GM18858 (cell line): ENCODE results near the gene MVB12B.

Source experiments
- ATAC-seq: cut with Tn5 transposase; IDR thresholded peaks from one replicate; pipeline ENCODE4 v1.9.1; 2021; ENCODE audit not compliant: unreplicated experiment

Gene MVB12B

GRCh38 chr9:126486276-126486675 lies 159.6 kb downstream of the MVB12B start:
- no peak for ATAC-seq

- ATAC-seq, result no peak
These were observed 161.2 kb downstream of the MVB12B start for GRCh38 chr9:126487856-126488255.

- ATAC-seq, result no peak
These were observed 161.7 kb downstream of the MVB12B start for GRCh38 chr9:126488310-126488709.

- no peak for ATAC-seq
These were observed 162.3 kb downstream of the MVB12B start for GRCh38 chr9:126488881-126489404.

- ATAC-seq, result no peak
These were observed 163.1 kb downstream of the MVB12B start for GRCh38 chr9:126489581-126490213.

GRCh38 chr9:126490214-126490631 lies 163.6 kb downstream of the MVB12B start:
- no peak for ATAC-seq

GRCh38 chr9:126490871-126491567 lies 164.4 kb downstream of the MVB12B start:
- ATAC-seq, result no peak

GRCh38 chr9:126491568-126491879 lies 164.9 kb downstream of the MVB12B start:
- ATAC-seq, result no peak

GRCh38 chr9:126491949-126492348 lies 165.3 kb downstream of the MVB12B start:
- ATAC-seq, result no peak

GRCh38 chr9:126494264-126494663 lies 167.6 kb downstream of the MVB12B start:
- no peak for ATAC-seq

- ATAC-seq, result no peak
These were observed 168.1 kb downstream of the MVB12B start for GRCh38 chr9:126494746-126495145.

- ATAC-seq, result no peak
These were observed 169.0 kb downstream of the MVB12B start for GRCh38 chr9:126495411-126496180.

- ATAC-seq, result no peak
These were observed 169.6 kb downstream of the MVB12B start for GRCh38 chr9:126496181-126496576.

GRCh38 chr9:126496781-126497659 lies 170.4 kb downstream of the MVB12B start:
- no peak for ATAC-seq

- no peak for ATAC-seq
These were observed 171.1 kb downstream of the MVB12B start for GRCh38 chr9:126497660-126498275.

- no peak for ATAC-seq
These were observed 171.7 kb downstream of the MVB12B start for GRCh38 chr9:126498331-126498730.

- no peak for ATAC-seq
These were observed 172.6 kb downstream of the MVB12B start for GRCh38 chr9:126499005-126499910.

GRCh38 chr9:126499911-126500599 lies 173.4 kb downstream of the MVB12B start:
- no peak for ATAC-seq
